Sigmoid colon (tissue), 4 donors: ENCODE results near the gene TTC3.

ENCODE experiments used
- CTCF ChIP-seq, 4 experiments: fragments of 450-650 bp in 3 of 4; fragments of 200-600 bp in 1 of 4; IDR thresholded peaks; one replicate each; pipeline ENCODE4 v1.5.1; 2016 to 2019; ENCODE audit warnings: antibody characterized with exemption in 4 of 4, mild to moderate bottlenecking in 3 of 4, moderate library complexity in 2 of 4
- EP300 ChIP-seq, 4 donors: sonication (generic); formaldehyde crosslinking; IDR thresholded peaks; one replicate each; pipeline ENCODE4 v1.6.1; 2017; ENCODE audit warnings: antibody characterized with exemption in 4 of 4
- POLR2A ChIP-seq, 2 donors: fragments of 450-650 bp; IDR thresholded peaks; one replicate each; pipeline ENCODE4 v1.6.1; 2016; ENCODE audit warnings: antibody characterized with exemption in 2 of 2, mild to moderate bottlenecking in 2 of 2, moderate library complexity in 2 of 2
- POLR2AphosphoS5 ChIP-seq, 4 donors: sonication (generic); formaldehyde crosslinking; IDR thresholded peaks; one replicate each; pipeline ENCODE4 v1.6.1; 2017; ENCODE audit warnings: antibody characterized with exemption in 4 of 4

GRCh38 chr21:37101384-37101783, 28.3 kb downstream of the TTC3 start:
- no peak for TF ChIP-seq POLR2A (IDR thresholded peaks at IDR 0.05)
- TF ChIP-seq CTCF (IDR thresholded peaks at IDR 0.05), result no peak
- no peak for TF ChIP-seq POLR2AphosphoS5 (IDR thresholded peaks at IDR 0.05)
- no peak for TF ChIP-seq EP300 (IDR thresholded peaks at IDR 0.05)
